ENCODE results near the gene JMJD8.

JMJD8 gene

DNA sequence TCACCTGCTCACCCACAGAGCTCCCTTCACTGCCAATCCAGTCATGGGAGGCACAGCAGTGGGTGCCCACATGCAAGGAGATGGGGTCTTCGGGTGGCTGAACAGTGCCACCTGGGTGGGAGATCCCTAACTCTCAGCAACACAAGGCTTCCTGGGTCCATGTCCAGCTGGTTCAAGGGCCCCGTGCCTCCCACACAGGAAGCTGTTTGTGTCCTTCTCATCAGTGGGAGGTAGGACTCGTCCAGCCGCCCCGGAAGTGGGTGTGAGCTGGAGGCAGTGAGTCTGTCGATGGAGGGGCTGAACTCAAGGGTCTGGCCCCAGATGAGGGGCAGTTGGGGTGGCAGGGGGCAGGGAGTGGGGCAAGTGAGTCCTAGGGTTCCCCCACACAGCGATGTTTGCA lies 19.9 kb upstream of the JMJD8 start:
- Histone ChIP-seq H3K4me1 (peaks cover 14% of the 10 kb centered on the region; the same call in 1 of the 2 replicates), H3K36me3 (no peaks in the 10 kb centered on the region), H3K4me3 (no peak overlapping the region), H3K9me3 (no peaks in the 10 kb centered on the region), H4K20me1 (peaks cover 86% of the 10 kb centered on the region), H3K4me2 (no peak overlapping the region), H3K27ac (no peak overlapping the region), H3K9ac (no peak overlapping the region), H3K27me3 (peaks cover 100% of the 10 kb centered on the region)
- no peak for TF ChIP-seq Cebpa-rat (IDR thresholded peaks at IDR 0.05)

DNA sequence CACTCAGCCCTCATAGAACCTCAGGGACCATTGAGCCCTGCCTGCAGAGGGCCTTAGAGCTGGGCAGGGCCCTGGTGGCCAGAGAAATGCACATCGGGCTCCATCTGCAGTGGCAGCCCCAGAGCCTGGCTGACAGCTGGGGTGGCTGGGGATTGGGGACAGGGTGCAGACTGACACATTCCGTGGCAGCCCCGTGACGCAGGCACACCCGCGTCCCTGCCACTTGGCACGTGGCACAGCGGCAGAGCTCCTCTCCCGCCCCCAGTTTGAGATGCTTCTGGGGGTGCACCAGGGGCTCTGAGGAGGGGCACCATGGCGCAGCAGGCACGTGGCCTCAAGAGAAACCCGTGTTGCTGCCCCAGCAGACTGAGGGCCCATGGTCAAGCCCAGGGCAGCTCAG lies 19.3 kb upstream of the JMJD8 start:
- Histone ChIP-seq H3K27ac (no peak overlapping the region), H3K4me1 (peaks cover 14% of the 10 kb centered on the region; the same call in 1 of the 2 replicates), H4K20me1 (peaks cover 89% of the 10 kb centered on the region), H3K4me2 (no peak overlapping the region), H3K9me3 (no peaks in the 10 kb centered on the region), H3K4me3 (no peak overlapping the region), H3K9ac (no peak overlapping the region), H3K36me3 (no peaks in the 10 kb centered on the region), H3K27me3 (peaks cover 100% of the 10 kb centered on the region)
- TF ChIP-seq Cebpa-rat (IDR thresholded peaks at IDR 0.05) = no peak

DNA sequence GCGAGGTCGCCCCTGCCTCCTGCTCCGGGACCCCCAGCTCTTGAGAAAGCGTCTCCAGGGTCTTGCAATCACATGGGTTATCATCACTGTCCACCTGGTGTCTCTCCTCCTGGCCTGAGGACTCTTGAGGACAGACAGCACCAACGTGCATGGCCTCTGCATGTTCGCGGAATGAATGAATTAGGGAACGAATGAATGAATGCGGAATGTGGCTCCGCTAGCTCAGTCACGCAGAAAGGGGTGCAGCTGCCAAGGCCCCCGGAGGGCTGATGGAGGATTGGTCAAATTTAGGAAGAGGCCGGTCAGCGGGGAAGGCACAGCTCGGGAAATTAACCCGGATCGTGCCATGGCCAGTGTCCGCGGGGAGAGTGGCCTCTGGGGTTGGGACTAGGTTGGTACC lies 18.2 kb upstream of the JMJD8 start:
- no peak overlapping the region for H3K27ac ChIP-seq
- H3K9ac ChIP-seq = no peak overlapping the region
- no peak overlapping the region for H3K4me2 ChIP-seq
- H3K36me3 ChIP-seq = no peaks in the 10 kb centered on the region
- H3K4me3 ChIP-seq = no peak overlapping the region
- peaks cover 81% of the 10 kb centered on the region for H4K20me1 ChIP-seq
- peaks cover 100% of the 10 kb centered on the region for H3K27me3 ChIP-seq
- no peak for TF ChIP-seq Cebpa-rat (IDR thresholded peaks at IDR 0.05)
- H3K4me1 ChIP-seq = peaks cover 14% of the 10 kb centered on the region; the same call in 1 of the 2 replicates
- H3K9me3 ChIP-seq = no peaks in the 10 kb centered on the region

DNA sequence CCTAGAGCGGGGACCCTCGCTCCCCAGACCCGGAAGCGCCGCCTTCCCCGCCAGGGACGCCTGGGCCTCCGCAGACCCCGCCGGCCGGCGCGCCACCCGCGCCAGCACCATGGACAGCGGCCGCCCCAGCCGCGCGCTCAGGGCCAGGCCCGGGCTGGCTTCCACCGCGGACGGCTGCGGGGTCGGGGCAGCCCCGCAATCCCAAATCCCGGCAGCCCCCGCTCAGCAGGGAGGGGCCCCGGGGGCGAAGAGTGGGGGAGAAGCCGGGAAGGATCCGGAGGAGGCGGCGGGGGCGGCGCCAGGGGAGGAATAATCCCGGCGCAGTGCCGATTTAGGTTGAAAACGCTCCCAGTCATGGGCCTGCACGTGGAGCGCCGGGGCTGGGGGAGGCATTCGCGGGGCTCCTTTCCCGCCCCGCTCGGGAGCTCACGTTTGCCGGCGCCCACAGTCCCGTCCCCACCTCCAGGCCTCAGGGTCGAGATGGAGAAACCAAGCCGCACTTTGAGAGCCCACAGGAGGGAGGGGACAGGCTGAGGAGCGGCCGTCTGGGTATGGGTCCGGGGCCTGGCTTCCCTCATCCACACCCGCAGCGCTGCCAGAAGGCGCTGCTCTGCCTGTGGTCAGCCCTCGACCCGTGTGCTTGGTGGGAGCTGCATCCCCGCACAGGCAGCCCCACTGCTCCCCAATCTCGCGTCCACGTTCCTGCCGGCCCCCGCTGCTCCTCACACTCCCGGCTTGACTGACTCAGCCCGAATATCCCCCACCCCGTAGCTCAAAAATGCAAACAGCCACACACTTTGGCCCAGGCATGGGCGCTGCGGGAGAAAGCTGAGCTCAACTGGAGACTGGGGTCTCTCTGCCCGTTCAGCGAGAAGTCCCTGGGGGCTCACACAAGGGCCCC lies 16.8 kb upstream of the JMJD8 start:
- H3K4me3 ChIP-seq = no peak overlapping the region
- peaks cover 6% of the 10 kb centered on the region for H3K4me1 ChIP-seq
- no peak overlapping the region for H3K4me2 ChIP-seq
- no peaks in the 10 kb centered on the region for H3K9me3 ChIP-seq
- TF ChIP-seq Cebpa-rat (IDR thresholded peaks at IDR 0.05) = no peak
- peaks cover 72% of the 10 kb centered on the region for H4K20me1 ChIP-seq
- peaks cover 99% of the 10 kb centered on the region for H3K27me3 ChIP-seq
- no peaks in the 10 kb centered on the region for H3K36me3 ChIP-seq
- H3K27ac ChIP-seq = no peak overlapping the region
- H3K9ac ChIP-seq = no peak overlapping the region

DNA sequence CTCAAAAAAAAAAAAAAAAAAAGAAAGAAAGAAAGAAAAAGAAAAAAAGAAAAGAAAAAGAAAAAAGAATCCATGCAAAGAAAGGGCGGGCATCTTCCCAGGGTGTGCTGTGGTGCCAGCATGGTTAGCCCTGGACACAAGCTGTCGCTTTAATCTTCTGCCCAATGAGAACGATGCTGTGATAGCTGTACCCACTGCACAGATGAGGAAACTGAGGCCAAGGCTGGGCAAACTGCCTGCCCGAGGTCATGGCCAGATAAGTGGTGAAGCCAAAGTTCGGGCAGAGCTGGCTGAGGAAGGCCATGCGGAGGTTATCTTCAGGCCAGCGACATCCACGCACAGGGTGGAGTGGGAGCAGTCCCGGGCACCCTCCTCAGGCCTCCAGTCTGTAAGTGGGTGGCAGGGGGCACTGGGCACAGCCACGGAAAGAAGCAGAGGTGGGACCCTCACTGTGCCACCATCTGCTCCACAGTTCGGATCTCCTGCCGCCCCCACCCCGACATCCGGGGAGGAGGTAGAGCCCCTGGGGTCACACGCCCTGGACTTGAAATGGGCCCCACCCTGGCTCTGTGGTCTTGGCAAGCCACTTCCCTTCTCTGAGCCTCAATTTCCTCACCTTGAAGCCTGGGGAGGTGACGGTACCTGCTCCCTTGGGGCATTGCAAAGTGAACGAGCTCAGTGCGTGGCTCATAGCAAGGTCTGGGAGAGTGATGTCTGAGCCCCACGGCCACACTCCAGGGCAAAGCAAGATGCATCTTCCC lies 15.0 kb upstream of the JMJD8 start:
- Histone ChIP-seq H3K27ac (no peak overlapping the region), H3K4me1 (peaks cover 21% of the 10 kb centered on the region), H3K36me3 (no peaks in the 10 kb centered on the region), H4K20me1 (peaks cover 76% of the 10 kb centered on the region), H3K27me3 (peaks cover 99% of the 10 kb centered on the region), H3K4me3 (no peak overlapping the region), H3K4me2 (no peak overlapping the region), H3K9me3 (no peaks in the 10 kb centered on the region), H3K9ac (no peak overlapping the region)
- no peak for TF ChIP-seq Cebpa-rat (IDR thresholded peaks at IDR 0.05)

DNA sequence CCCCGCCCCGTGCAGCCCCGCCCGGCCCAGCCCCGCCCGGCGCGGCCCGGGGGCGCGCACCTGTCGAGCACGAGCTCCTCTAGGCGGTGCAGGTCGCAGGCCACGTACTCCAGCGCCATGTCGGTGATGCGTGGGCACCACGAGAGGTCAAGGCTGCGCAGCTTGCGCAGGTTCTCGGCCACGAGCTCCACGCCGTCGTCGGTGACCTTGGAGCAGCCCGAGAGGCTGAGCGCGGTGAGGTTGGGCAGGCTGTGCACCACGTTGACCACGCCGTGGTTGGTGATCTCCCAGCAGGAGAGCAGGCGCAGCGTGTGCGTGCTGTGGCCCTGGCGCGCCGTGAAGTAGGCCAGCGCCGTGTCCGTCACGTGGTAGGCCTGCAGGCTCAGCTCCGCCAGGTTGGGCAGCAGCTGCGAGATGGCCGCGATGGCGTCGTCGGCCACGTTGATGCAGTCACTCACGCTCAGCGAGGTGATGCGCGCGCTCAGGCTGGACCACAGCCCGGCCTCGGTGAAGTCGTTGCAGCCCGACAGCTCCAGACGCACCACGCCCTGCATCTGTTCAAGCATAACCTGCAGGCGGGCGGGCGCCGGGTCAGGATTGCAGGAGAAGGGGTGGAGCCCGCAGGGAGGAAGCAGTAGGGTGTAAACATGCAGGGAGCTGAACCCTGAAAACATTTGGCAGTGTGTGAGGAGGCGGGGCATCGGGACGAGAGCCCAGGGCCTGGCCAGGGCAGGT lies 11.4 kb upstream of the JMJD8 start:
- Histone ChIP-seq H3K36me3 (no peaks in the 10 kb centered on the region), H3K4me1 (peaks cover 32% of the 10 kb centered on the region), H3K9ac (peak overlapping the region; percentile 35; the same call in 1 of the 2 replicates), H4K20me1 (peaks cover 50% of the 10 kb centered on the region), H3K27me3 (peaks cover 96% of the 10 kb centered on the region), H3K27ac (no peak overlapping the region), H3K4me2 (peak overlapping the region; percentile 98), H3K9me3 (no peaks in the 10 kb centered on the region), H3K4me3 (peak overlapping the region; percentile 64)
- TF ChIP-seq Cebpa-rat (IDR thresholded peaks at IDR 0.05) = no peak

DNA sequence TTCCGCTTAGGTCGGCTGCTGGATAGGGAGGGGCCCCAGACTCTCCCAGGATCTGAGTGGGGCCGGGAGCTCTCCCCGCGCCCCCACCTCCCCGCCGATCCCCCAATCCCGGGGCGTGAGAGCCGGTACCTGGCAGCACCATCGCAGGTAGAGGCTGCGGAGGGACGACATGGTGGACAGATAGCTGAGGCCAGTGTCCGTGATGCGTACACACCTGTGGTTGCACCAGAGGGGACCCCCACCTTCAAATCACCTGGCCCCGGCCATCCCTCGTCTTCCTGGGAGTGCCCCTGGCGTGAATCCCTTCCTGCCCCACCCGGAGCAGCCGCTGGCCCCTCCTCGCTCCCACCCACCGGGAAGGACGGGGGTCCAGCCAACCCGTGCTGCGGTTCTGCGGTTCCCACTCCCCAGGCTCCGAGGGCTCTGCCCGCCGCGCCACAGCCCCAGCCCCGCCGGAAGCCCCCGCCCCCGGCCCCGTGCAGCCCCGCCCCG lies 10.8 kb upstream of the JMJD8 start:
- Histone ChIP-seq H3K9ac (no peak overlapping the region), H3K4me3 (peak overlapping the region; percentile 60)

DNA sequence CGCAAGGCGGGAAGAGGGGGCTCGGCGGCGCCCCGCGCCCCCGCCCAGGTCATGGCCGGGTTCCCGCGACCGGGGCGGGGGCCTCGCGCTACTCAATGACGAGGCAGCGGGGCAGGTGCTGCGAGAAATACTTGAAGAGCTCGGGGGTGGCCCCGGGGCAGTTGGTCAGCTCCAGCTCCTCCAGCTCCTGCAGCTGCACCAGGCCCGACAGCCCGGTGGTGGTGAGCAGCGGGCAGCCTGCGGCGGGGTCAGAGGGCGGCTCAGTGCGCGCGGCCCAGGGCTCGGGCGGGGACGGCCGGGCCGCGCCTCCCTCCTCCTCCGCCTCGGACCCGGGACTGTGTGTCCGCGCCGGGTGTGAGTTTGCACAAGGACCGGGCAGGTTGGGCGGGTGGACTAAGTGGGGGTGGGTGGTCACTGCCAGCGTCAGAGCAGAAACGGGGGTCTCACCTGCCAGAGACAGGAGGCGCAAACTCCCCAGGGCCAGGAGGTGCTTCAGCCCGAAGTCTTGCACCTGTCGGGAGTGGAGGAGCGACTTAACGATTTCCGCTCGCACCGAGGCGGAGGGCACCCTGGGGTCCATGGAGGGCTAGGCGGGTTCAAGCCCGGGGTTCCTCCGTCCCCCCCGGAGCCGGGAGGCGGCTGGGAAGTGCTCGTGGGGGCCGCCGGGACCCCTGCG lies 10.2 kb upstream of the JMJD8 start:
- H3K36me3 ChIP-seq = no peaks in the 10 kb centered on the region
- no peak overlapping the region for H3K27ac ChIP-seq
- no peak overlapping the region for H3K9ac ChIP-seq
- H3K4me1 ChIP-seq = peaks cover 38% of the 10 kb centered on the region
- H3K4me3 ChIP-seq = peak overlapping the region; percentile 60
- TF ChIP-seq Cebpa-rat (IDR thresholded peaks at IDR 0.05) = no peak
- H3K4me2 ChIP-seq = peak overlapping the region; percentile 98
- H3K9me3 ChIP-seq = no peaks in the 10 kb centered on the region
- peaks cover 84% of the 10 kb centered on the region for H3K27me3 ChIP-seq
- H4K20me1 ChIP-seq = peaks cover 40% of the 10 kb centered on the region

More for the DNA sequence above, 10.8 kb upstream of the JMJD8 start:
- H3K36me3 ChIP-seq = no peaks in the 10 kb centered on the region
- TF ChIP-seq Cebpa-rat (IDR thresholded peaks at IDR 0.05) = no peak
- no peak overlapping the region for H3K27ac ChIP-seq
- H3K4me1 ChIP-seq = peaks cover 33% of the 10 kb centered on the region
- H3K9me3 ChIP-seq = no peaks in the 10 kb centered on the region
- H3K4me2 ChIP-seq = peak overlapping the region; percentile 98
- H3K27me3 ChIP-seq = peaks cover 90% of the 10 kb centered on the region
- peaks cover 44% of the 10 kb centered on the region for H4K20me1 ChIP-seq

DNA sequence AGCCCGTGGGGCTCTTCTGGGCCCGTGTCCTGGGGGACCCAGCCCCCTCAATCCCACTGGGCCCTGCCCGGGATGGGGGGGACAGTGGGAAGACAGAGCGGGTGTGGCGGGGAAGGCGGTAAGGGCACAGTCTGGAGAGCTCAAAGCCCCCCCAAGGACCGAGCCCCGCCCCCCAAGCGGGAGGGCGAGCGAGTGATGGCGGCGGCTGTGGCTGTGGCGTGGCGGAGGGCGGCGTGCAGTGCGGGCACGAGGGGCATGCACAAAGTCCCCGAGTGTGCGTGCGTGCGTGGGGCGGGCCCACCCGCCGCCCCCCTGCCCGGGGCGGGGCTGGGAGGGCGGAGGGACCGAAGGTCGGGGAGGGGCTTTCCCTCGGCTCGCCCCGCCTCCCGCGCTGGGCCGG lies 9.6 kb upstream of the JMJD8 start:
- no peaks in the 10 kb centered on the region for H3K36me3 ChIP-seq
- H3K9ac ChIP-seq = no peak overlapping the region
- peak overlapping the region; percentile 98 for H3K4me2 ChIP-seq

More for the DNA sequence above, 9.6 kb upstream of the JMJD8 start:
- no peaks in the 10 kb centered on the region for H3K9me3 ChIP-seq
- peak overlapping the region; percentile 60 for H3K4me3 ChIP-seq
- peaks cover 78% of the 10 kb centered on the region for H3K27me3 ChIP-seq
- peaks cover 44% of the 10 kb centered on the region for H3K4me1 ChIP-seq
- no peak overlapping the region for H3K27ac ChIP-seq
- no peak for TF ChIP-seq Cebpa-rat (IDR thresholded peaks at IDR 0.05)
- H4K20me1 ChIP-seq = peaks cover 35% of the 10 kb centered on the region
